ENCODE measurements around the gene NUDT19. TPM values are rescaled to one million over a fixed set of nuclear protein-coding genes. Genes with fewer than 3 reads are reported as not detected.

NUDT19 gene
- polyA plus RNA-seq, 3 donors, result 3.8 to 5.6 (median 4.6) TPM

- H3K27ac Mint-ChIP-seq, result peak overlapping the region; percentile 45 to 77 (median 57)
- H2AFZ ChIP-seq (ENCODE audit: insufficient read depth, low read depth, low read length, poor library complexity, severe bottlenecking), result no peak overlapping the region
- H3K4me1 ChIP-seq (ENCODE audit: control insufficient read depth in 1 of 2, insufficient read depth in 2 of 2, low read length in 2 of 2), result no peaks in the 10 kb centered on the region
- no peak for DNase-seq
- peaks cover 7% of the 10 kb centered on the region for H3K4me1 Mint-ChIP-seq
- H3K9me3 ChIP-seq (replicated peaks in 1 of 2; ENCODE audit: control insufficient read depth in 1 of 2, insufficient read depth in 1 of 2, low read length in 2 of 2), result peaks cover 10 to 11% of the 10 kb centered on the region in 2 donors
- no peaks in the 10 kb centered on the region for H3K27me3 Mint-ChIP-seq (ENCODE audit: low read depth in 3 of 3)
- peaks cover 39 to 77% of the 10 kb centered on the region in 2 donors for H3K36me3 ChIP-seq (replicated peaks in 1 of 2; ENCODE audit: control insufficient read depth in 1 of 2, insufficient read depth in 2 of 2, low read length in 2 of 2)
- no peak overlapping the region for H3K4me3 Mint-ChIP-seq
- H3K4me2 ChIP-seq (replicated peaks; ENCODE audit: extremely low read depth, low read length, poor library complexity, severe bottlenecking), result no peak overlapping the region
- no peak for TF ChIP-seq CTCF (IDR thresholded peaks at IDR 0.05)
- no CpG with 5 or more reads among the region's 3 CpGs for WGBS (ENCODE audit: insufficient coverage)
- no peaks in the 10 kb centered on the region for H3K27me3 ChIP-seq (ENCODE audit: control insufficient read depth in 2 of 2, insufficient read depth in 2 of 2, low read length in 2 of 2)
- H3K36me3 Mint-ChIP-seq, result peaks cover 50 to 77% of the 10 kb centered on the region in 2 donors
- peaks cover 37% of the 10 kb centered on the region for H4K20me1 ChIP-seq (ENCODE audit: insufficient read depth, low read length)
- H3K9me3 Mint-ChIP-seq, result peaks cover 6 to 14% (median 11%) of the 10 kb centered on the region in 7 donors
- H3K9ac ChIP-seq (ENCODE audit: insufficient read depth, low read length, poor library complexity, severe bottlenecking), result no peak overlapping the region
- intact Hi-C loops (cut with micrococcal nuclease), result no loop called here
- H3K79me2 ChIP-seq (ENCODE audit: insufficient read depth, low read length), result peaks cover 49% of the 10 kb centered on the region
- H3K4me3 ChIP-seq (replicated peaks in 1 of 3; ENCODE audit: low read depth in 2 of 3, low read length in 3 of 3), result no peak overlapping the region
- peak overlapping the region in 1 of 2 donors; percentile 17 for H3K27ac ChIP-seq (ENCODE audit: low read depth in 1 of 2, low read length in 2 of 2)
Observed at GRCh38 chr19:32708457-32708856, 16.8 kb downstream of the NUDT19 start.

GRCh38 chr19:32709032-32709431 is 17.4 kb downstream of the NUDT19 start:
- Histone ChIP-seq H3K36me3 (replicated peaks in 1 of 2; ENCODE audit: control insufficient read depth in 1 of 2, insufficient read depth in 2 of 2, low read length in 2 of 2) (peaks cover 43 to 78% of the 10 kb centered on the region in 2 donors), H3K27ac (ENCODE audit: low read depth in 1 of 2, low read length in 2 of 2) (peak overlapping the region in 1 of 2 donors; percentile 17), H3K9ac (ENCODE audit: insufficient read depth, low read length, poor library complexity, severe bottlenecking) (no peak overlapping the region), H3K27me3 (ENCODE audit: control insufficient read depth in 2 of 2, insufficient read depth in 2 of 2, low read length in 2 of 2) (no peaks in the 10 kb centered on the region), H2AFZ (ENCODE audit: insufficient read depth, low read depth, low read length, poor library complexity, severe bottlenecking) (no peak overlapping the region), H3K79me2 (ENCODE audit: insufficient read depth, low read length) (peaks cover 43% of the 10 kb centered on the region), H3K4me1 (ENCODE audit: control insufficient read depth in 1 of 2, insufficient read depth in 2 of 2, low read length in 2 of 2) (no peaks in the 10 kb centered on the region), H4K20me1 (ENCODE audit: insufficient read depth, low read length) (peaks cover 37% of the 10 kb centered on the region), H3K4me3 (replicated peaks in 1 of 3; ENCODE audit: low read depth in 2 of 3, low read length in 3 of 3) (no peak overlapping the region), H3K4me2 (replicated peaks; ENCODE audit: extremely low read depth, low read length, poor library complexity, severe bottlenecking) (no peak overlapping the region), H3K9me3 (replicated peaks in 1 of 2; ENCODE audit: control insufficient read depth in 1 of 2, insufficient read depth in 1 of 2, low read length in 2 of 2) (peaks cover 4 to 7% of the 10 kb centered on the region in 2 donors)
- DNase-seq, result no peak
- peaks cover 49 to 77% of the 10 kb centered on the region in 2 donors for H3K36me3 Mint-ChIP-seq
- peak overlapping the region in 4 of 7 donors; percentile 52 to 77 (median 56) for H3K27ac Mint-ChIP-seq
- no peaks in the 10 kb centered on the region for H3K27me3 Mint-ChIP-seq (ENCODE audit: low read depth in 3 of 3)
- H3K4me1 Mint-ChIP-seq, result peaks cover 7% of the 10 kb centered on the region
- peaks cover 3 to 8% (median 7%) of the 10 kb centered on the region in 7 donors for H3K9me3 Mint-ChIP-seq
- no peak for TF ChIP-seq CTCF (IDR thresholded peaks at IDR 0.05)
- H3K4me3 Mint-ChIP-seq, result no peak overlapping the region
- 100% methylated on average over 1 of the region's 5 CpGs for WGBS (ENCODE audit: insufficient coverage)
- intact Hi-C loops (cut with micrococcal nuclease), result no loop called here
